ENCODE measurements around the gene OR8G5.

- TF ChIP-seq CTCF (IDR thresholded peaks at IDR 0.05) (no peak), USF2 (CRISPR knock-in tag; IDR thresholded peaks at IDR 0.05) (no peak), ZNF121 (CRISPR knock-in tag; IDR thresholded peaks at IDR 0.05) (no peak), MLX (CRISPR knock-in tag; IDR thresholded peaks at IDR 0.05) (no peak), NFYB (CRISPR knock-in tag; conservative IDR thresholded peaks at IDR 0.05; ENCODE audit: low read depth) (no peak)
Observed at GRCh38 chr11:124277207-124277606, 21.0 kb downstream of the OR8G5 start.

All from WTC11 (cell line).